ENCODE results near the gene ZNF511. TPM values are rescaled to one million over a fixed set of nuclear protein-coding genes. Genes with fewer than 3 reads are reported as not detected.

ZNF511 gene
- total RNA-seq, 1 experiment from 2014 or later = 49.0 TPM

- ChIA-PET RAD21 (ENCODE audit: low non-redundant PET in 1 of 2, low total read pairs in 2 of 2, uncharacterized antibody in 2 of 2, unreplicated experiment in 2 of 2) (no interaction called here), CTCF (no interaction called here), POLR2A (no interaction called here)
- Histone ChIP-seq H3K4me2 (ENCODE audit: low read length) (no peak overlapping the region), H3K9ac (ENCODE audit: low read length) (no peak overlapping the region), H3K9me3 (ENCODE audit: control insufficient read depth in 1 of 2, insufficient read depth in 1 of 2, low read depth in 1 of 2, low read length in 2 of 2) (no peaks in the 10 kb centered on the region), H3K27me3 (ENCODE audit: insufficient read depth, low read length) (no peaks in the 10 kb centered on the region), H3K79me2 (ENCODE audit: insufficient read depth, low read length) (peaks cover 6% of the 10 kb centered on the region; the same call in 1 of the 2 replicates), H3K9me2 (ENCODE audit: insufficient read depth) (no peaks in the 10 kb centered on the region), H3K4me3 (replicated peaks in 1 of 2; ENCODE audit: low read depth in 1 of 2, low read length in 2 of 2) (no peak overlapping the region), H3K27ac (ENCODE audit: low read depth, low read length) (no peak overlapping the region), H4K20me1 (ENCODE audit: insufficient read depth) (no peaks in the 10 kb centered on the region), H3K4me1 (ENCODE audit: control insufficient read depth in 1 of 2, insufficient read depth in 2 of 2, low read length in 2 of 2) (peaks cover 3 to 5% of the 10 kb centered on the region in 2 experiments; a peak in 2 of 4 replicates), H3K36me3 (ENCODE audit: control insufficient read depth in 1 of 2, insufficient read depth in 2 of 2, low read length in 2 of 2) (no peaks in the 10 kb centered on the region), H2AFZ (ENCODE audit: low read depth, low read length, poor library complexity, severe bottlenecking) (no peak overlapping the region)
- intact Hi-C loops (cut with micrococcal nuclease) = no loop called here
- TF ChIP-seq ZBTB33 (IDR thresholded peaks at IDR 0.05; ENCODE audit: extremely low read depth, insufficient replicate concordance, low read length) (no peak), TCF7L2 (IDR thresholded peaks at IDR 0.05; ENCODE audit: borderline replicate concordance, extremely low read depth, insufficient read depth, insufficient read length) (no peak), EZH2 (IDR thresholded peaks at IDR 0.05) (no peak), RAD21 (IDR thresholded peaks at IDR 0.05; ENCODE audit: low read depth) (no peak), ZFX (IDR thresholded peaks at IDR 0.05) (no peak), EGR1 (IDR thresholded peaks at IDR 0.05; ENCODE audit: low read depth) (no peak), CEBPB (IDR thresholded peaks at IDR 0.05; ENCODE audit: low read depth) (no peak), CBX3 (IDR thresholded peaks at IDR 0.05; ENCODE audit: low read depth) (no peak), FOSL1 (IDR thresholded peaks at IDR 0.05; ENCODE audit: low read depth) (no peak), SRF (IDR thresholded peaks at IDR 0.05; ENCODE audit: low read depth) (no peak), YY1 (IDR thresholded peaks at IDR 0.05; ENCODE audit: extremely low read depth, insufficient replicate concordance, low read depth, low read length) (no peak), ATF3 (IDR thresholded peaks at IDR 0.05) (no peak), MAX (IDR thresholded peaks at IDR 0.05) (no peak), ELF1 (IDR thresholded peaks at IDR 0.05; ENCODE audit: borderline replicate concordance, low read depth) (no peak), EZH2phosphoT487 (IDR thresholded peaks at IDR 0.05; ENCODE audit: borderline replicate concordance) (no peak)
- no peak for ATAC-seq
- DNase-seq (ENCODE audit: low read depth, low spot score) = no peak
- no TSS peak for BruUV-seq (replicated peaks)
Observed at GRCh38 chr10:133353988-133354605, 45.4 kb downstream of the ZNF511 start.

Measured in HCT116 (cell line).